MCF 10A (cell line): ENCODE results near the gene IL18R1. TPM values are rescaled to one million over a fixed set of nuclear protein-coding genes. Genes with fewer than 3 reads are reported as not detected.

Source experiments
- BruUV-seq: library from RNA; stranded (reverse); fragments of 400-500 nt; replicated peaks from 2 replicates; lab custom pipeline; 2021; lab: Mats Ljungman, UMichigan
- CTCF ChIA-PET: fragments of 300-600 bp; sonication (Branson Sonifier 250); formaldehyde crosslinking; extraction: SDS; loops from one replicate; lab custom pipeline; 2021; ENCODE audit warnings: antibody characterized with exemption, inconsistent platforms; lab: Yijun Ruan, JAX
- POLR2A ChIA-PET: fragments of 300-600, 350-650 bp; sonication (Branson Sonifier 250); formaldehyde crosslinking; extraction: SDS; loops from one replicate; lab custom pipeline; 2020; ENCODE audit warnings: antibody characterized with exemption, inconsistent platforms; lab: Yijun Ruan, JAX
- DNase-seq: peaks from one replicate; pipeline ENCODE4 v3.0.0-alpha.2; 2018; ENCODE audit not compliant: unreplicated experiment
- H3K27ac Mint-ChIP-seq: one replicate; pipeline ENCODE4 v1.8.0; 2022; ENCODE audit warnings: mild to moderate bottlenecking, low read depth, mixed read lengths; ENCODE audit not compliant: unreplicated experiment
- H3K27me3 Mint-ChIP-seq: one replicate; pipeline ENCODE4 v1.8.0; 2022; ENCODE audit warnings: mixed read lengths; ENCODE audit not compliant: insufficient read depth, unreplicated experiment
- H3K36me3 Mint-ChIP-seq: one replicate; pipeline ENCODE4 v1.8.0; 2022; ENCODE audit warnings: mild to moderate bottlenecking, moderate library complexity, mixed read lengths; ENCODE audit not compliant: insufficient read depth, unreplicated experiment
- H3K4me1 Mint-ChIP-seq: one replicate; pipeline ENCODE4 v1.8.0; 2022; ENCODE audit warnings: mixed read lengths; ENCODE audit not compliant: insufficient read depth, unreplicated experiment
- H3K4me3 Mint-ChIP-seq: one replicate; pipeline ENCODE4 v1.8.0; 2022; ENCODE audit warnings: mild to moderate bottlenecking, moderate library complexity, mixed read lengths; ENCODE audit not compliant: unreplicated experiment
- H3K9me3 Mint-ChIP-seq: one replicate; pipeline ENCODE4 v1.8.0; 2022; ENCODE audit warnings: mixed read lengths; ENCODE audit not compliant: unreplicated experiment
- intact Hi-C: fragments of 100-400 bp; cut with micrococcal nuclease; formaldehyde crosslinking; loops from 2 replicates; pipeline ENCODE4 v1.14.1; 2022
- total RNA-seq: library from RNA; stranded (reverse); gene quantifications from 2 replicates; pipeline ENCODE4 v1.2.3, GENCODE V29; 2022
- TF ChIP-seq, protein P1 (sequence below): fragments of 200-600 bp; IDR thresholded peaks from one replicate; pipeline ENCODE4 v1.8.0; 2022; ENCODE audit warnings: antibody characterized with exemption, mild to moderate bottlenecking; ENCODE audit not compliant: unreplicated experiment

Gene IL18R1
- total RNA-seq, 1 experiment from 2014 or later: 3.5 TPM

DNA sequence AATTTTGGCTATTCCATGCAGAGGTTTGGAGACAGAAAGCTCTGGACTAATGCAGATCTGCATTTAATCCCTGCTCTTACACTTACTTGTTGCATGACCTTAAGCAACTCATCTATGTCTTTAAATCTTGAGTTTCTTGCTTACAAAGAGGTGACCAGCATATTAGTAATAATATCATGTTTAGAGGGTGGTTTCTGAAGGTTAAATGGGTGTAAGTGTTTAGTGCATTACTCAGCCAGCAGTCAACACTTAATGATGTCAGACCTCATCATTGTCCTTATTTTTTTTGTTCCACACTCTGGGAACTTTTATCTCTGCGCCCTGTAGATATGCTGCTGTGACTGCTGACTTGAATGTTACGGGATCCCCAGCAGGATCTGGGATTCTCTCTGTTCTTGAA, 42.6 kb upstream of the IL18R1 start:
- no peaks in the 10 kb centered on the region for H3K36me3 Mint-ChIP-seq
- POLR2A ChIA-PET: no interaction called here
- no peak overlapping the region for H3K4me3 Mint-ChIP-seq
- H3K27ac Mint-ChIP-seq: no peak overlapping the region
- DNase-seq: no peak
- BruUV-seq: no TSS peak
- peaks cover 9% of the 10 kb centered on the region for H3K4me1 Mint-ChIP-seq
- CTCF ChIA-PET: no interaction called here
- H3K27me3 Mint-ChIP-seq: no peaks in the 10 kb centered on the region
- intact Hi-C loops: no loop called here
- TF ChIP-seq, protein P1, sequence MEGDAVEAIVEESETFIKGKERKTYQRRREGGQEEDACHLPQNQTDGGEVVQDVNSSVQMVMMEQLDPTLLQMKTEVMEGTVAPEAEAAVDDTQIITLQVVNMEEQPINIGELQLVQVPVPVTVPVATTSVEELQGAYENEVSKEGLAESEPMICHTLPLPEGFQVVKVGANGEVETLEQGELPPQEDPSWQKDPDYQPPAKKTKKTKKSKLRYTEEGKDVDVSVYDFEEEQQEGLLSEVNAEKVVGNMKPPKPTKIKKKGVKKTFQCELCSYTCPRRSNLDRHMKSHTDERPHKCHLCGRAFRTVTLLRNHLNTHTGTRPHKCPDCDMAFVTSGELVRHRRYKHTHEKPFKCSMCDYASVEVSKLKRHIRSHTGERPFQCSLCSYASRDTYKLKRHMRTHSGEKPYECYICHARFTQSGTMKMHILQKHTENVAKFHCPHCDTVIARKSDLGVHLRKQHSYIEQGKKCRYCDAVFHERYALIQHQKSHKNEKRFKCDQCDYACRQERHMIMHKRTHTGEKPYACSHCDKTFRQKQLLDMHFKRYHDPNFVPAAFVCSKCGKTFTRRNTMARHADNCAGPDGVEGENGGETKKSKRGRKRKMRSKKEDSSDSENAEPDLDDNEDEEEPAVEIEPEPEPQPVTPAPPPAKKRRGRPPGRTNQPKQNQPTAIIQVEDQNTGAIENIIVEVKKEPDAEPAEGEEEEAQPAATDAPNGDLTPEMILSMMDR: no peak
- H3K9me3 Mint-ChIP-seq: no peaks in the 10 kb centered on the region

DNA sequence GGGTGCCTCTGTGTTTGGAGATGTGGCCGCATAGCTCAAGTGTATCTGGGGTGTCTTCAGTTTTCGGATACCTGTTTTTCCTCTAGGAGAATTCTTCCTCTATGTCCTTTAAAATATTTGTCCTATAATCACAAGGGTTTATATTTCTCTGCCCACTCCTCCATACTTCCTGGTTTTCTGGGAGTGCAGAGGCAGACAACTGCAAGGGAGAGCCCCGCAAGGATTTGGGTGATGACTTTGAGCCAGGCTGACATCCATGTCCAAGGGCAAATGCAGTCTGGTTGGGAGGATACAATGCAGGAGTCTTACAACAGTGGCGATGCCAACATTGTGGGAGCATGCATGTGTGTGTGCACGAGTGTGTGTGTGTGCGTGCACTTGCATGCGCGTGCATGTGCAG, 42.1 kb upstream of the IL18R1 start:
- Mint-ChIP-seq H3K27me3 (no peaks in the 10 kb centered on the region), H3K27ac (no peak overlapping the region), H3K4me3 (no peak overlapping the region), H3K9me3 (no peaks in the 10 kb centered on the region), H3K4me1 (peaks cover 9% of the 10 kb centered on the region), H3K36me3 (no peaks in the 10 kb centered on the region)
- ChIA-PET CTCF (interaction anchor here (0.5 kb wide), 1 partner anchor 429 kb away, joined by 4 read pairs; no protein-coding TSS in a partner anchor), POLR2A (no interaction called here)
- intact Hi-C loops: no loop called here
- TF ChIP-seq, protein P1: no peak
- no TSS peak for BruUV-seq
- no peak for DNase-seq

DNA sequence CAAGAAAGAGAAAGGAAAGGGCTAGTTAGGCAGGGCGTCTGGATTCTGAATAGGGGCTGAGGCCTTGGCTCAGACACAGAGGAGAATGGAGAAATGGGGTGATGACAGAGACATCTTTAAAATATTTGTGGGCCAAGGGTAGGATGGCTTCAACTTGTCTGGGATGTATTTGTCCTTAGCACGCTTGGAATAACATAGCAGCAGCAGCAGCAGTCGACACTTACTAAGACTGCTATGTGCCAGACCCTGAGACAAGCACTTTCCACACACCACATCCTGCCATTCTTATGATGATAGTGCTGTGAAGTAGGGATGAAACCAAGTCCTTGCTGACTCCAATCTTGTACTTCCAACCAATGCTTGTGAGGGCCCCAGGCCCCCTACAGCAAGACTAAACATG, 41.6 kb upstream of the IL18R1 start:
- H3K27me3 Mint-ChIP-seq: no peaks in the 10 kb centered on the region
- DNase-seq: no peak
- no peak overlapping the region for H3K27ac Mint-ChIP-seq
- intact Hi-C loops: no loop called here
- H3K9me3 Mint-ChIP-seq: no peaks in the 10 kb centered on the region
- peaks cover 9% of the 10 kb centered on the region for H3K4me1 Mint-ChIP-seq
- POLR2A ChIA-PET: no interaction called here
- no peaks in the 10 kb centered on the region for H3K36me3 Mint-ChIP-seq
- no peak overlapping the region for H3K4me3 Mint-ChIP-seq
- no TSS peak for BruUV-seq
- CTCF ChIA-PET: interaction anchor here (0.5 kb wide), 1 partner anchor 430 kb away, joined by 4 read pairs; no protein-coding TSS in a partner anchor
- TF ChIP-seq, protein P1: no peak

DNA sequence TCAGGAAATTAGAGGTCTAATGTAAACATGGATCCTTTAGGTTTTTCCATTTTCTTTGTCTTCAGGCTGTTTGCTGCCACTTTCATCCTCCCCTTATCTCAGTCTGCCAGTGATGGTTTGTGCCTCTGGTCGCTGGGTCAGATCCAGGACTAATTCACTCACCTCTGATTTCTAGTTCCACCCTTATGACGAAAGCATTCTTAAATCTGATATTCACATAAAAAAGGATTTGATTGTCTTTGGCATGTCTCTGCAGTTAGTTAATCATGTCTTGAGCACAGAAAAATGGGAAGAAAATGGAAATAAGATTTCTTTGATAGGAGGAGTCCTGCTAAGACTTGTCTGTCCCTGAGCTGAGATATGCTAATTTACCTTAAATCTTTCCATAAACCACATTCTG, 39.7 kb upstream of the IL18R1 start:
- H3K9me3 Mint-ChIP-seq: no peaks in the 10 kb centered on the region
- H3K27me3 Mint-ChIP-seq: no peaks in the 10 kb centered on the region
- no TSS peak for BruUV-seq
- peaks cover 9% of the 10 kb centered on the region for H3K4me1 Mint-ChIP-seq
- no peak for DNase-seq
- no peak overlapping the region for H3K4me3 Mint-ChIP-seq
- H3K27ac Mint-ChIP-seq: no peak overlapping the region
- ChIA-PET CTCF (interaction anchor here (0.6 kb wide), 1 partner anchor 15 kb away, joined by 3 read pairs; no protein-coding TSS in a partner anchor), POLR2A (no interaction called here)
- intact Hi-C loops: no loop called here
- TF ChIP-seq, protein P1: no peak
- H3K36me3 Mint-ChIP-seq: no peaks in the 10 kb centered on the region
